T-cell (primary cell): Measurements from ENCODE around the gene SCNN1B. TPM values are rescaled to one million over a fixed set of nuclear protein-coding genes. Genes with fewer than 3 reads are reported as not detected.

Experiments used
- ATAC-seq, 4 experiments: fragments of 200-7000 bp in 3 of 4; fragments of 150-1000 bp in 1 of 4; cut with Tn5 transposase; replicated peaks in 1 of 4; 1 replicate in 3 of 4; 2 replicates in 1 of 4; pipeline ENCODE4 v1.10.0; 2021; ENCODE audit warnings: moderate library complexity in 3 of 4, mild to moderate bottlenecking in 2 of 4, moderate number of reproducible peaks in 1 of 4
- CTCF ChIA-PET, 2 donors: fragments of 300-600 bp; sonication (Branson Sonifier 250); formaldehyde crosslinking; loops; one replicate each; lab custom pipeline; 2022; ENCODE audit warnings: antibody characterized with exemption in 2 of 2; lab: Charles Lee
- POLR2A ChIA-PET, 2 donors: fragments of 300-600 bp; sonication (Branson Sonifier 250); formaldehyde crosslinking; loops; one replicate each; lab custom pipeline; 2022; ENCODE audit warnings: antibody characterized with exemption in 2 of 2; lab: Charles Lee
- DNase-seq, 35 experiments: peaks; one replicate each; pipeline versions ENCODE4 v3.0.0 to v3.0.0-alpha.2; 2013 to 2023
- H3K27ac ChIP-seq: one replicate; pipeline ENCODE4 v1.5.1; 2013; ENCODE audit warnings: low read length
- H3K27me3 ChIP-seq, 2 experiments: replicated peaks in 1 of 2; 1 replicate in 1 of 2; 2 replicates in 1 of 2; pipeline versions ENCODE4 v1.6.1 to v1.7.0; 2013; ENCODE audit warnings: low read length in 1 of 2, mixed read lengths in 1 of 2; ENCODE audit not compliant: control insufficient read depth in 2 of 2, insufficient read depth in 2 of 2; ENCODE audit errors: extremely low read depth in 1 of 2
- H3K36me3 ChIP-seq, 2 donors: 1 replicate in 1 of 2; 2 replicates in 1 of 2; pipeline versions ENCODE4 v1.6.1 to v1.7.0; 2013; ENCODE audit warnings: low read length in 1 of 2; ENCODE audit not compliant: control insufficient read depth in 2 of 2, insufficient read depth in 1 of 2; ENCODE audit errors: extremely low read depth in 1 of 2
- H3K4me1 ChIP-seq, 2 experiments: 1 replicate in 1 of 2; 2 replicates in 1 of 2; pipeline versions ENCODE4 v1.6.1 to v1.7.0; 2013; ENCODE audit warnings: low read length in 2 of 2, mixed read lengths in 1 of 2; ENCODE audit not compliant: insufficient read depth in 2 of 2, control insufficient read depth in 1 of 2; ENCODE audit errors: extremely low read depth in 1 of 2
- H3K4me3 ChIP-seq, 2 donors: 1 replicate in 1 of 2; 2 replicates in 1 of 2; pipeline versions ENCODE4 v1.5.1 to v1.7.0; 2013; ENCODE audit warnings: mild to moderate bottlenecking in 2 of 2, low read length in 1 of 2, moderate library complexity in 1 of 2; ENCODE audit not compliant: control insufficient read depth in 1 of 2; ENCODE audit errors: extremely low read depth in 1 of 2
- H3K9me3 ChIP-seq: 2 replicates; pipeline ENCODE4 v1.7.0; 2013
- H3K27ac Mint-ChIP-seq, 2 donors: one replicate each; pipeline ENCODE4 v1.8.0; 2020 to 2021; ENCODE audit warnings: mild to moderate bottlenecking in 2 of 2, mixed read lengths in 2 of 2
- H3K27me3 Mint-ChIP-seq, 2 donors: one replicate each; pipeline ENCODE4 v1.8.0; 2021 to 2022; ENCODE audit warnings: mixed read lengths in 2 of 2
- H3K36me3 Mint-ChIP-seq: one replicate; pipeline ENCODE4 v1.8.0; 2021; ENCODE audit warnings: mixed read lengths
- H3K4me1 Mint-ChIP-seq, 3 donors: one replicate each; pipeline ENCODE4 v1.8.0; 2020 to 2022; ENCODE audit warnings: mixed read lengths in 3 of 3, mild to moderate bottlenecking in 1 of 3
- H3K4me3 Mint-ChIP-seq, 3 donors: one replicate each; pipeline ENCODE4 v1.8.0; 2020 to 2022; ENCODE audit warnings: mild to moderate bottlenecking in 3 of 3, mixed read lengths in 3 of 3, moderate library complexity in 3 of 3
- H3K9me3 Mint-ChIP-seq, 3 donors: one replicate each; pipeline ENCODE4 v1.8.0; 2020 to 2022; ENCODE audit warnings: mixed read lengths in 3 of 3
- WGBS: methylation state at CpG from one replicate; pipeline ENCODE4 v1.1.5; 2013; ENCODE audit warnings: missing lambda C conversion rate; ENCODE audit not compliant: insufficient coverage; 5-methylcytosine and 5-hydroxymethylcytosine counted together
- total RNA-seq, 35 experiments: library from RNA in 6 of 35; stranded (reverse) in 6 of 35; fragments of 120-200 nt in 1 of 35; gene quantifications; one replicate each; pipeline versions ENCODE4 v1.2.1 to v1.2.4 and lab custom pipeline; 2013 to 2026

SCNN1B gene
- total RNA-seq, 5 donors from 2014 or later (not counting 1 experiment from before 2014, with no cell fraction given) = not detected

GRCh38 chr16:23371368-23371767 is 69.3 kb downstream of the SCNN1B start:
- Mint-ChIP-seq H3K27me3 (peaks cover 9 to 13% of the 10 kb centered on the region in 2 donors), H3K4me3 (no peak overlapping the region)

GRCh38 chr16:23373436-23374219 is 71.5 kb downstream of the SCNN1B start:
- H3K27me3 ChIP-seq = peaks cover 0 to 21% of the 10 kb centered on the region in 2 experiments
- ChIA-PET CTCF (no interaction called here), POLR2A (no interaction called here)
- H3K36me3 ChIP-seq = no peaks in the 10 kb centered on the region
- H3K4me3 ChIP-seq = no peak overlapping the region
- H3K9me3 Mint-ChIP-seq = no peaks in the 10 kb centered on the region
- no peaks in the 10 kb centered on the region for H3K9me3 ChIP-seq
- H3K27ac Mint-ChIP-seq = no peak overlapping the region
- H3K36me3 Mint-ChIP-seq = no peaks in the 10 kb centered on the region
- WGBS = 72% methylated on average over 13 of the region's 13 CpGs
- H3K27me3 Mint-ChIP-seq = peaks cover 9 to 15% of the 10 kb centered on the region in 2 donors
- H3K27ac ChIP-seq = no peak overlapping the region
- DNase-seq (no peak), ATAC-seq (no peak)
- no peaks in the 10 kb centered on the region for H3K4me1 Mint-ChIP-seq
- no peak overlapping the region for H3K4me3 Mint-ChIP-seq
- H3K4me1 ChIP-seq = no peaks in the 10 kb centered on the region

More at GRCh38 chr16:23371368-23371767, 69.3 kb downstream of the SCNN1B start:
- DNase-seq (no peak), ATAC-seq (no peak)
- H3K36me3 ChIP-seq = no peaks in the 10 kb centered on the region
- no peaks in the 10 kb centered on the region for H3K9me3 ChIP-seq
- 79% methylated on average over 7 of the region's 9 CpGs for WGBS
- POLR2A ChIA-PET = no interaction called here
- Mint-ChIP-seq H3K4me1 (no peaks in the 10 kb centered on the region), H3K27ac (no peak overlapping the region), H3K9me3 (no peaks in the 10 kb centered on the region), H3K36me3 (no peaks in the 10 kb centered on the region)
- H3K4me3 ChIP-seq = no peak overlapping the region
- peaks cover 0 to 21% of the 10 kb centered on the region in 2 experiments for H3K27me3 ChIP-seq
- CTCF ChIA-PET = interaction anchor here in 1 of 2 donors (0.6 kb wide), 1 partner anchor 1259 kb away, joined by 3 read pairs; no protein-coding TSS in a partner anchor
- no peak overlapping the region for H3K27ac ChIP-seq
- H3K4me1 ChIP-seq = no peaks in the 10 kb centered on the region

- H3K36me3 ChIP-seq = no peaks in the 10 kb centered on the region
- H3K4me1 ChIP-seq = no peaks in the 10 kb centered on the region
- DNase-seq (no peak), ATAC-seq (no peak)
- H3K9me3 ChIP-seq = no peaks in the 10 kb centered on the region
- Mint-ChIP-seq H3K9me3 (no peaks in the 10 kb centered on the region), H3K36me3 (no peaks in the 10 kb centered on the region), H3K4me1 (no peaks in the 10 kb centered on the region), H3K27ac (no peak overlapping the region), H3K27me3 (peaks cover 9 to 15% of the 10 kb centered on the region in 2 donors), H3K4me3 (no peak overlapping the region)
- 72% methylated on average over 13 of the region's 17 CpGs for WGBS
- H3K27me3 ChIP-seq = peaks cover 0 to 21% of the 10 kb centered on the region in 2 experiments
- ChIA-PET CTCF (no interaction called here), POLR2A (no interaction called here)
- H3K27ac ChIP-seq = no peak overlapping the region
- H3K4me3 ChIP-seq = no peak overlapping the region
Measured at GRCh38 chr16:23374721-23375510, 72.8 kb downstream of the SCNN1B start.

- H3K9me3 ChIP-seq = no peaks in the 10 kb centered on the region
- Mint-ChIP-seq H3K27me3 (peaks cover 7 to 10% of the 10 kb centered on the region in 2 donors), H3K4me3 (no peak overlapping the region), H3K36me3 (no peaks in the 10 kb centered on the region), H3K9me3 (no peaks in the 10 kb centered on the region), H3K4me1 (no peaks in the 10 kb centered on the region), H3K27ac (no peak overlapping the region)
- CTCF ChIA-PET = no interaction called here
- peaks cover 0 to 19% of the 10 kb centered on the region in 2 experiments for H3K27me3 ChIP-seq
- no peaks in the 10 kb centered on the region for H3K4me1 ChIP-seq
- 88% methylated on average over 6 of the region's 7 CpGs for WGBS
- DNase-seq = no peak
- H3K27ac ChIP-seq = no peak overlapping the region
- H3K4me3 ChIP-seq = no peak overlapping the region
- POLR2A ChIA-PET = no interaction called here
- H3K36me3 ChIP-seq = no peaks in the 10 kb centered on the region
- ATAC-seq = no peak
Measured at GRCh38 chr16:23375643-23376042, 73.5 kb downstream of the SCNN1B start.

GRCh38 chr16:23377071-23377931 is 75.2 kb downstream of the SCNN1B start:
- Histone ChIP-seq H3K9me3 (no peaks in the 10 kb centered on the region), H3K4me1 (no peaks in the 10 kb centered on the region), H3K27me3 (peaks cover 0 to 11% of the 10 kb centered on the region in 2 experiments), H3K36me3 (no peaks in the 10 kb centered on the region), H3K4me3 (no peak overlapping the region), H3K27ac (no peak overlapping the region)
- WGBS = 93% methylated on average over 7 of the region's 9 CpGs
- Mint-ChIP-seq H3K36me3 (no peaks in the 10 kb centered on the region), H3K27me3 (peaks cover 5 to 9% of the 10 kb centered on the region in 2 donors), H3K27ac (no peak overlapping the region), H3K9me3 (no peaks in the 10 kb centered on the region), H3K4me1 (no peaks in the 10 kb centered on the region), H3K4me3 (no peak overlapping the region)
- DNase-seq (no peak), ATAC-seq (no peak)
- ChIA-PET POLR2A (no interaction called here), CTCF (no interaction called here)

GRCh38 chr16:23378256-23378655 is 76.2 kb downstream of the SCNN1B start:
- no peaks in the 10 kb centered on the region for H3K36me3 Mint-ChIP-seq
- no peaks in the 10 kb centered on the region for H3K36me3 ChIP-seq
- no peaks in the 10 kb centered on the region for H3K4me1 Mint-ChIP-seq
- no peak overlapping the region for H3K27ac Mint-ChIP-seq
- ChIA-PET CTCF (no interaction called here), POLR2A (no interaction called here)
- no peak overlapping the region for H3K4me3 Mint-ChIP-seq
- ATAC-seq = no peak
- DNase-seq = no peak
- no peak overlapping the region for H3K27ac ChIP-seq
- H3K27me3 ChIP-seq = peaks cover 0 to 7% of the 10 kb centered on the region in 2 experiments
- H3K9me3 ChIP-seq = no peaks in the 10 kb centered on the region
- no peaks in the 10 kb centered on the region for H3K4me1 ChIP-seq
- H3K27me3 Mint-ChIP-seq = peaks cover 4 to 7% of the 10 kb centered on the region in 2 donors
- no peaks in the 10 kb centered on the region for H3K9me3 Mint-ChIP-seq
- H3K4me3 ChIP-seq = no peak overlapping the region
- WGBS = 43% methylated on average over 4 of the region's 8 CpGs
